Measurements from ENCODE around the gene IL1RL1. TPM values are rescaled to one million over a fixed set of nuclear protein-coding genes. Genes with fewer than 3 reads are reported as not detected.

The IL1RL1 gene
- total RNA-seq, 2 donors from 2014 or later: 12.5 to 15.3 TPM

DNA sequence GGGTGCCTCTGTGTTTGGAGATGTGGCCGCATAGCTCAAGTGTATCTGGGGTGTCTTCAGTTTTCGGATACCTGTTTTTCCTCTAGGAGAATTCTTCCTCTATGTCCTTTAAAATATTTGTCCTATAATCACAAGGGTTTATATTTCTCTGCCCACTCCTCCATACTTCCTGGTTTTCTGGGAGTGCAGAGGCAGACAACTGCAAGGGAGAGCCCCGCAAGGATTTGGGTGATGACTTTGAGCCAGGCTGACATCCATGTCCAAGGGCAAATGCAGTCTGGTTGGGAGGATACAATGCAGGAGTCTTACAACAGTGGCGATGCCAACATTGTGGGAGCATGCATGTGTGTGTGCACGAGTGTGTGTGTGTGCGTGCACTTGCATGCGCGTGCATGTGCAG is 2.1 kb downstream of the IL1RL1 start:
- intact Hi-C loops (cut with DNase I): no loop called here
- 77% methylated on average over 8 of the region's 8 CpGs for WGBS, 2 donors
- TF ChIP-seq, protein P1, sequence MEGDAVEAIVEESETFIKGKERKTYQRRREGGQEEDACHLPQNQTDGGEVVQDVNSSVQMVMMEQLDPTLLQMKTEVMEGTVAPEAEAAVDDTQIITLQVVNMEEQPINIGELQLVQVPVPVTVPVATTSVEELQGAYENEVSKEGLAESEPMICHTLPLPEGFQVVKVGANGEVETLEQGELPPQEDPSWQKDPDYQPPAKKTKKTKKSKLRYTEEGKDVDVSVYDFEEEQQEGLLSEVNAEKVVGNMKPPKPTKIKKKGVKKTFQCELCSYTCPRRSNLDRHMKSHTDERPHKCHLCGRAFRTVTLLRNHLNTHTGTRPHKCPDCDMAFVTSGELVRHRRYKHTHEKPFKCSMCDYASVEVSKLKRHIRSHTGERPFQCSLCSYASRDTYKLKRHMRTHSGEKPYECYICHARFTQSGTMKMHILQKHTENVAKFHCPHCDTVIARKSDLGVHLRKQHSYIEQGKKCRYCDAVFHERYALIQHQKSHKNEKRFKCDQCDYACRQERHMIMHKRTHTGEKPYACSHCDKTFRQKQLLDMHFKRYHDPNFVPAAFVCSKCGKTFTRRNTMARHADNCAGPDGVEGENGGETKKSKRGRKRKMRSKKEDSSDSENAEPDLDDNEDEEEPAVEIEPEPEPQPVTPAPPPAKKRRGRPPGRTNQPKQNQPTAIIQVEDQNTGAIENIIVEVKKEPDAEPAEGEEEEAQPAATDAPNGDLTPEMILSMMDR (IDR thresholded peaks at IDR 0.05): no peak
- TF ChIP-seq POLR2A (IDR thresholded peaks at IDR 0.05): no peak
- Histone ChIP-seq H3K36me3 (replicated peaks in 1 of 2; ENCODE audit: insufficient read depth in 1 of 2, low read depth in 2 of 2) (no peaks in the 10 kb centered on the region), H3K4me1 (no peaks in the 10 kb centered on the region), H3K9me3 (no peaks in the 10 kb centered on the region), H3K4me3 (no peak overlapping the region), H3K27ac (no peak overlapping the region), H3K27me3 (no peaks in the 10 kb centered on the region)
- DNase-seq (no peak), ATAC-seq (no peak)

DNA sequence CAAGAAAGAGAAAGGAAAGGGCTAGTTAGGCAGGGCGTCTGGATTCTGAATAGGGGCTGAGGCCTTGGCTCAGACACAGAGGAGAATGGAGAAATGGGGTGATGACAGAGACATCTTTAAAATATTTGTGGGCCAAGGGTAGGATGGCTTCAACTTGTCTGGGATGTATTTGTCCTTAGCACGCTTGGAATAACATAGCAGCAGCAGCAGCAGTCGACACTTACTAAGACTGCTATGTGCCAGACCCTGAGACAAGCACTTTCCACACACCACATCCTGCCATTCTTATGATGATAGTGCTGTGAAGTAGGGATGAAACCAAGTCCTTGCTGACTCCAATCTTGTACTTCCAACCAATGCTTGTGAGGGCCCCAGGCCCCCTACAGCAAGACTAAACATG is 2.6 kb downstream of the IL1RL1 start:
- Histone ChIP-seq H3K27ac (no peak overlapping the region), H3K9me3 (no peaks in the 10 kb centered on the region), H3K4me1 (no peaks in the 10 kb centered on the region), H3K4me3 (no peak overlapping the region), H3K27me3 (no peaks in the 10 kb centered on the region), H3K36me3 (replicated peaks in 1 of 2; ENCODE audit: insufficient read depth in 1 of 2, low read depth in 2 of 2) (no peaks in the 10 kb centered on the region)
- TF ChIP-seq, protein P1 (IDR thresholded peaks at IDR 0.05): no peak
- TF ChIP-seq POLR2A (IDR thresholded peaks at IDR 0.05): no peak
- intact Hi-C loops (cut with DNase I): no loop called here
- no peak for ATAC-seq
- WGBS, 2 donors: 69 to 78% methylated on average over 3 of the region's 3 CpGs
- no peak for DNase-seq

DNA sequence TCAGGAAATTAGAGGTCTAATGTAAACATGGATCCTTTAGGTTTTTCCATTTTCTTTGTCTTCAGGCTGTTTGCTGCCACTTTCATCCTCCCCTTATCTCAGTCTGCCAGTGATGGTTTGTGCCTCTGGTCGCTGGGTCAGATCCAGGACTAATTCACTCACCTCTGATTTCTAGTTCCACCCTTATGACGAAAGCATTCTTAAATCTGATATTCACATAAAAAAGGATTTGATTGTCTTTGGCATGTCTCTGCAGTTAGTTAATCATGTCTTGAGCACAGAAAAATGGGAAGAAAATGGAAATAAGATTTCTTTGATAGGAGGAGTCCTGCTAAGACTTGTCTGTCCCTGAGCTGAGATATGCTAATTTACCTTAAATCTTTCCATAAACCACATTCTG is 4.6 kb downstream of the IL1RL1 start:
- WGBS, 2 donors: 56 to 74% methylated on average over 2 of the region's 2 CpGs
- DNase-seq: no peak

DNA sequence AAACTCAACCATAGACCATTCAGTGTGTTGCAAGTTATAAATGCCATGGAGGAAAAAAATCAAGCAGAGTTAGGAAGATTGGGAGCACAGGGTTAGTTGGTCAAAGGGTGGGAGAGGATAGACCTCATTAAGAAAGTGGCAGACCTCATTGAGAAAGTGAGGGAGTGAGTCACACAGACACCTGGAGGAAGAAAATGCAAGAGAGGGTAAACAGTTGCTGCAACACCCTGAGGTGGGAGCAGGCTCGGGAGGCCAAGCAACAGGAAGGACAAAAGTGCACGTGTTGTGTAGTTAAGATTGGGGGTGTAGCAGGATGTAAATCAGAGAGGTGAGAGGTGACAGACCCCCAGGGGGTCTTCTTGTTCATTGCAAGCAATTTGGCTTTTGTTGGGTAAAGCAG is 6.4 kb downstream of the IL1RL1 start:
- H3K4me3 ChIP-seq: no peak overlapping the region
- intact Hi-C loops (cut with DNase I): no loop called here
- H3K9me3 ChIP-seq: no peaks in the 10 kb centered on the region
- ATAC-seq (no peak), DNase-seq (no peak)
- TF ChIP-seq, protein P1 (IDR thresholded peaks at IDR 0.05): no peak
- no peak for TF ChIP-seq POLR2A (IDR thresholded peaks at IDR 0.05)
- no peak overlapping the region for H3K27ac ChIP-seq
- H3K27me3 ChIP-seq: no peaks in the 10 kb centered on the region
- WGBS, 2 donors: 25 to 27% methylated on average over 2 of the region's 2 CpGs
- no peaks in the 10 kb centered on the region for H3K36me3 ChIP-seq (replicated peaks in 1 of 2; ENCODE audit: insufficient read depth in 1 of 2, low read depth in 2 of 2)
- no peaks in the 10 kb centered on the region for H3K4me1 ChIP-seq

More for the DNA sequence above, 4.6 kb downstream of the IL1RL1 start:
- no peaks in the 10 kb centered on the region for H3K9me3 ChIP-seq
- TF ChIP-seq, protein P1 (IDR thresholded peaks at IDR 0.05): no peak
- TF ChIP-seq POLR2A (IDR thresholded peaks at IDR 0.05): no peak
- H3K4me3 ChIP-seq: no peak overlapping the region
- no peaks in the 10 kb centered on the region for H3K36me3 ChIP-seq (replicated peaks in 1 of 2; ENCODE audit: insufficient read depth in 1 of 2, low read depth in 2 of 2)
- no peak overlapping the region for H3K27ac ChIP-seq
- intact Hi-C loops (cut with DNase I): no loop called here
- H3K4me1 ChIP-seq: no peaks in the 10 kb centered on the region
- ATAC-seq: no peak
- no peaks in the 10 kb centered on the region for H3K27me3 ChIP-seq

DNA sequence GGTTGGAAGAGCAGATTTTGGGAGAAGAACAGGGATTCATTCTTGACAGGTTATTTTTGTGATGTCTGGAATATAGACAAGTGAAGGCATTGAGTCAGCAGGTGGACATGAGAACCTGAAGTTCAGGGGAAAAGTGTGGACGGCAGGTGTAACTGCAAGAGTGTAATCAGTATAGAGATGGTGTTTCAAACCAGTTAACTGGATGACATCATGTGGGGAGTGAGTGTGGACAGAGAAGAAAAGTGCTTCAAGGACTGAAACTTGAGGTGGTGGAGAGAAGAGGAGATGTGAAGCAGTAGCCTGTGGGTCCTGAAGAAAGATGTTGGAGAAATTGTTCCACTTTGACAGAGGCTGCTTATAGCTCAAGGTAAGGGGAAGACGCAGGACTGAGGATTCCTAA is 7.1 kb downstream of the IL1RL1 start:
- WGBS, 2 donors: 65 to 69% methylated on average over 2 of the region's 2 CpGs
- H3K36me3 ChIP-seq (replicated peaks in 1 of 2; ENCODE audit: insufficient read depth in 1 of 2, low read depth in 2 of 2): no peaks in the 10 kb centered on the region
- no peak overlapping the region for H3K27ac ChIP-seq
- H3K4me1 ChIP-seq: no peaks in the 10 kb centered on the region
- no peaks in the 10 kb centered on the region for H3K9me3 ChIP-seq
- ATAC-seq (no peak), DNase-seq (no peak)
- TF ChIP-seq, protein P1 (IDR thresholded peaks at IDR 0.05): no peak
- no peak for TF ChIP-seq POLR2A (IDR thresholded peaks at IDR 0.05)
- intact Hi-C loops (cut with DNase I): no loop called here
- no peaks in the 10 kb centered on the region for H3K27me3 ChIP-seq
- H3K4me3 ChIP-seq: no peak overlapping the region

Measured in body of pancreas (tissue), 4 donors.